Vagina (tissue), 2 donors: ENCODE measurements around the gene TMEM214.

Experiments
- CTCF ChIP-seq, 3 experiments: fragments of 450-650 bp in 2 of 3; fragments of 200-600 bp in 1 of 3; sonication (generic) in 1 of 3; IDR thresholded peaks; one replicate each; pipeline ENCODE4 v1.5.1; 2017 to 2019; ENCODE audit warnings: antibody characterized with exemption in 3 of 3, mild to moderate bottlenecking in 2 of 3, moderate library complexity in 2 of 3
- POLR2A ChIP-seq, 2 donors: fragments of 450-650 bp; IDR thresholded peaks; one replicate each; pipeline ENCODE4 v1.6.1; 2017; ENCODE audit warnings: antibody characterized with exemption in 2 of 2, mild to moderate bottlenecking in 2 of 2, moderate library complexity in 2 of 2
- POLR2AphosphoS5 ChIP-seq, 2 donors: sonication (generic); formaldehyde crosslinking; IDR thresholded peaks; one replicate each; pipeline ENCODE4 v1.9.0; 2017; ENCODE audit warnings: antibody characterized with exemption in 2 of 2, mild to moderate bottlenecking in 2 of 2, low read depth in 1 of 2; ENCODE audit not compliant: insufficient read depth in 1 of 2

- peak in 1 of 3 experiments; percentile 61 for TF ChIP-seq CTCF (IDR thresholded peaks at IDR 0.05)
- no peak for TF ChIP-seq POLR2A (IDR thresholded peaks at IDR 0.05)
- TF ChIP-seq POLR2AphosphoS5 (IDR thresholded peaks at IDR 0.05; ENCODE audit: insufficient read depth in 1 of 2, low read depth in 1 of 2), result peak; percentile 64 to 79
Measured at GRCh38 chr2:27050281-27050995, 17.7 kb downstream of the TMEM214 start.
